IPS-18c (cell line): ENCODE results near the gene DHRS2.
"Not testable (repeated sequence)": the region's sequence is repeated elsewhere in the genome, so short reads cannot be mapped to it uniquely, and the experiment has no call there.

Source experiments
- H3K4me3 ChIP-seq: 2 replicates; pipeline ENCODE4 v1.7.0; 2013; ENCODE audit warnings: low read depth, mild to moderate bottlenecking, low read length, moderate library complexity; ENCODE audit not compliant: insufficient read depth
- H3K9me3 ChIP-seq: one replicate; pipeline ENCODE4 v1.6.1; 2013; ENCODE audit warnings: mild to moderate bottlenecking, low read length, moderate library complexity; ENCODE audit not compliant: control insufficient read depth, insufficient read depth

DHRS2 gene

GRCh38 chr14:23660290-23661226, 24.4 kb downstream of the DHRS2 start:
- Histone ChIP-seq H3K9me3 (peaks cover 2% of the 10 kb centered on the region), H3K4me3 (no peak overlapping the region)

DNA sequence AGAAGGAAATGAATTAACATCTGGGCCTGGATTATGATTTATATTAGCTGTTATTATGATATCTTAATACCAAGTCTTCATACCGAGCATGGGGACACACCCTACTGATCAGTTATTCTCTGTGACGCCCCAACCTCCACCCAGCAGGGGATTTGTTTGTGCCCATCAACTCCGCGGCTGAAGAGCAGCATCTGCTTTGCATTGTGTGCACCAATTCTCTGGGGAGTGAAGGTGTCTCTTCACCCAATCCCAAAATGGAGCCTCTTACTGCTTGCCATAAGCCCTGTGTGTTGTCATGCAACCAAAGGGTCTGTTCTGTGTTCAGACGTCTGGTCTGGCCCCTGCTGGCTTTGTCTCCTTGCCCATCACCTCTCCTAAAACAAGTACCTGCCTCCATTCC, 25.4 kb downstream of the DHRS2 start:
- H3K4me3 ChIP-seq, result no peak overlapping the region

GRCh38 chr14:23663127-23663526, 27.0 kb downstream of the DHRS2 start:
- Histone ChIP-seq H3K9me3 (no peaks in the 10 kb centered on the region), H3K4me3 (no peak overlapping the region)

More for the DNA sequence above, 25.4 kb downstream of the DHRS2 start:
- peaks cover 2% of the 10 kb centered on the region for H3K9me3 ChIP-seq

DNA sequence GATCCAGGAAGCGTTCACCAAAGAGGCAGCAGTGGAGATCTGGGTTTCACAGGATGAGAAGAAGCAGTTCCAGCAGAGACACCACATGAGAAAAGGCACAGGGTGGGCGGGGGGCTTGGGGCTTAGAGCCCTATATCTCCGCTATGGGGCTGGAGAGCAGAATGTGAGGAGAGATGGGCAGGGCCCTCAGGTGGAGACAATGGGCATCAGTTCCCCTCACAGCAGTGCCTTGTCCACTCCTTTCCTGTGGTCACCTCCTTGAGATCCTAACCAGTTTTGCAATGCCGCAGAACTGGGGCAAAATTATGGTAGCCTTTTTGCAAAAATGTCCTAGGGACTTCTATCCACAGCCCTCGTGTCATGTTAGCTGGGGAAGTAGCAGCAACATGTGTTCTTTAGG, 27.5 kb downstream of the DHRS2 start:
- H3K4me3 ChIP-seq, result no peak overlapping the region
- no peaks in the 10 kb centered on the region for H3K9me3 ChIP-seq

DNA sequence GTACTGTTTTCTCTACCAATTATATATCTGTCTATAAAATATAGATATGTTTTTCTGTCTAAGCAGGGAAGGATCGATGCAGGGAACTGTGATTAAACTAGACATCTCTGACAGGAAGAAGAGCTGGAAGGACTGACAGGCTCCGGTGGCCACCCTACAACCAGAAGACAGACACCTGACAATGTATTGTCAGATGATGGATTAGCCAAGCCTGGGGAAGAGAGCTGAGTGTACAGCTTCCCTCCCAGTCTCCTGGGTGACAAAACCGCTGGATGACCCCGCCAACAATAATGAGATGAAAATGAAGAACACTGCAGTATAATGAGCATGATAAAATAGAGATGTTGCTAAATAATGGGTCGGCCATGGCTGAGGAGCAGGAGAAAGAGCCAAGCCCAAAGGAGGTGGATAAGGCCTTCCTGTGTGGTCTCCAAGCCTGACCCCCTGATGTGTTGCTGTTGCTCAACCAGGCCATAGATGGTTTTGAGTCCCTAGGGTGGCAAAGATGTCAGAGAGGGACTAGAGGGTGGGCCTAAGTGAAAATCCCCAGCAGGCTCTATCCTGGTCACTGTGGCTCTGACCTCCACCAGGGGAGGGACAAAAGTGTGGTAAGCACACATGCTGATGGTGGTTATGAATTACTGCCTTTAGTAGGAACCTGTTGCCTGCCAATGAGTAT, 28.2 kb downstream of the DHRS2 start:
- no peak overlapping the region for H3K4me3 ChIP-seq
- no peaks in the 10 kb centered on the region for H3K9me3 ChIP-seq

DNA sequence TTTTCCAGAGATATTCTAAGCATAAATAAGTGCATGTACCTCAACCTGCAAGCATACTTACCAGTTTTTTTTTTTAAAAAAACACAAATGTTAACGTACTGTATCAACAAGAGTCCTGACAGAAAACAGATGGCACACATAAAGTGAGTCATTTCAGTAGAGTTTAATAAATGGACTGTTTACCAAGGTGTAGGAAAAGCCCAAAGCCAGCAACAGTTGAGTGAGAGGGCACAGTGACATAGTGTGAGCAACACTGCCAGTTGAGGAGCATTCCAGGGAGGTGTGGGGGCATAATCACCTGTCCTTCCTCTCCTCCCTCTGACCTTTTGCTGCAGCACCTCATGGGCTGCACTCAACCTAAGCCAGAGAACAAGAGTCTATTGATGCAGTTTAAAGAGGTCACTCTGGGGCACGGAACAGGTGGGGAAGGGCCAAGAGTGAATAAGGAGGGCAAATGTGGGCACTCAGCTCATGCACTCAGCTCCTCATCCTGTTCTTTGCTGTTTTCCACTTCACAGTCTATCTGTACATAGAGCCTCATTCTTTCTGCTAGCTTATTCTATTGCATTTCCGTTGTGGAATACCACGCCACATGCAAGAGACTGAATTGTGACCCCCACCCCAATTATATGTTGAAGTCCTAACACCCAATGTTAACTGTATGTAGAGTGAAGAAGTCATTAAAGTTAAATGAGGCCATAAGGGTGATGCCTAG, 29.3 kb downstream of the DHRS2 start:
- H3K4me3 ChIP-seq, result no peak overlapping the region
- H3K9me3 ChIP-seq, result peaks cover 2% of the 10 kb centered on the region

DNA sequence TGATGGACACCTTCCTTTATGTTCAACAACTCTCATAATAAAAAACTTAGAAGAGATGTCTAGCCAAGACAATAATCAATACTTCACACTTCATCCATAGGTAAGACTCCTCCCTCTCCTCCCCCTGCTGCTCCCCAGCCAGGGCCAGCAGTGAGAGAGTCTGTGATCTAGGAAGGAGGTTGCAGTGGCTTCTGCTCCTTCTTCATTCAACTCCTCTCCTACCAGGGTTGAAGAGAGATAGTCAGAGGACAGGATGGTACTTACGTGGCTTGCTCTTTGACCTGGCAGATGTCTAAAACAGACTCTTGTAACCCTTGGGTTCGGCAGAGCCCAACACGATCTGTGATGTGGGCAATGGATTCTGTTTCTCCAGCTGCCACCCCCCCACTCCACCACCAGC, 31.0 kb downstream of the DHRS2 start:
- Histone ChIP-seq H3K4me3 (no peak overlapping the region), H3K9me3 (peaks cover 2% of the 10 kb centered on the region)

DNA sequence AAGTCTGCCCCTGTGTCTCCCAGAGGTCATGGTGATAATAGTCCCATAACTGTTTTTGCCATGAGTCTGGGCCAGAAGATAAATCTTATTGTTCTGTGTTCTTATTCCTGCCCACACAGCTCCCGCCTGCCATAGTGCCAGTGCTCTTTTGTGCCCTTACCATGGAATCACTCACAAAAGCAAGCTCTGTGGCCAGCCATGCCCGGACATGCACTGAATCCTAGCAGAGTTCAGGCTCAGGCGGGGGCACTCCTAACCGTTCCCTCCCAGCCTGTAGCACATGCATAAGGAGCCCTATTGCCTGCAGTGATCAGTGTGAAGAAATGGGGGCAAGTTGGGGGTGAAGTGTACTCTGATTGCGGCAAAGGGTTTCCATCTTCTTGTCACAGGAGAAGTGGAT, 33.3 kb downstream of the DHRS2 start:
- H3K9me3 ChIP-seq, result peaks cover 2% of the 10 kb centered on the region
- H3K4me3 ChIP-seq, result no peak overlapping the region

DNA sequence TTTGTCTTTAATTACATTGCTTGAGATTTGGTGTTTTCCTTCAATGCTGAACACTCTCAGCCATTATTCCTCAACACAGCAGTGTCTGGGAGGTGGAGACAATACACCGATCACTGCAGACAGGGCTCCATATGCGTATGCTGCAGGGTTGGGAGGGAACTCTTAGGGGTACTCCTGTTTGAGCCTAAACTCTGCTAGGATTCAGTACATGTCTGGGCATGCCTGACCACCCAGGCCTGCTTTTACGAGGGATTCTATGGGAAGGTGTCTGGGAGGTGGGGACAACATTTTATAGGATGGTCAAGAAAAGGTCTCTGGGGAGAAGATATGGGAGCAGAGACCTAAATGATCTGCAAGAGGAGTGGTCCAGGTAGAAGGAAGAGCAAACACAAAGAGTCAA, 34.3 kb downstream of the DHRS2 start:
- Histone ChIP-seq H3K9me3 (peaks cover 2% of the 10 kb centered on the region), H3K4me3 (no peak overlapping the region)

DNA sequence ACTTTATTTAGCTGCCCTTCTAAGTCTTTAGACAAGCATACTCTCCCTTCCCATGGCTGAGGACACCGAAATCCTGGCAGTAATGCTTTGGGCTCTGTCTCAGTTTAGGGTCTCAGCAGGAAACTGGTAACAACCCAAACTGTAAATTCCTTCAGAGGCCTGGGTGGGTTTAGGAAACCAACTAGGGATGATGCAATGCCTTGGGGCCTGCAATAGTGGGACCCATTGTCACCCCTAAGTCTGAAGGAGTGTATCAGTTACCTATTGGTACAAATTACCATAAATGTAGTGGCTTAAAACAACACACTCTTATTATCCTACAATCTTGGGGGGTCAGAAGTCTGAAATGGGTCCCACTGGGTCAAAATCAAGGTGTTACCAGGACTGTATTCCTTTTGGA, 36.0 kb downstream of the DHRS2 start:
- H3K9me3 ChIP-seq, result peaks cover 2% of the 10 kb centered on the region
- no peak overlapping the region for H3K4me3 ChIP-seq

GRCh38 chr14:23675337-23675736, 39.2 kb downstream of the DHRS2 start:
- H3K9me3 ChIP-seq, result no peaks in the 10 kb centered on the region
- no peak overlapping the region for H3K4me3 ChIP-seq

- Histone ChIP-seq H3K9me3 (no peaks in the 10 kb centered on the region), H3K4me3 (no peak overlapping the region)
Observed at GRCh38 chr14:23675906-23676305, 39.7 kb downstream of the DHRS2 start.

GRCh38 chr14:23681337-23681736, 45.2 kb downstream of the DHRS2 start:
- H3K9me3 ChIP-seq, result no peaks in the 10 kb centered on the region
- H3K4me3 ChIP-seq, result no peak overlapping the region

GRCh38 chr14:23689709-23690514, 53.7 kb downstream of the DHRS2 start:
- H3K9me3 ChIP-seq, H3K4me3 ChIP-seq: not testable (repeated sequence)

- no peak overlapping the region for H3K4me3 ChIP-seq
- peaks cover 10% of the 10 kb centered on the region for H3K9me3 ChIP-seq
Observed at GRCh38 chr14:23692416-23692815, 56.3 kb downstream of the DHRS2 start.

GRCh38 chr14:23693252-23693775, 57.1 kb downstream of the DHRS2 start:
- Histone ChIP-seq H3K4me3 (no peak overlapping the region), H3K9me3 (peaks cover 10% of the 10 kb centered on the region)
